Measurements from ENCODE around the gene SLC38A4.
"Not testable (repeated sequence)": the region's sequence is repeated elsewhere in the genome, so short reads cannot be mapped to it uniquely, and the experiment has no call there.

SLC38A4 gene

DNA sequence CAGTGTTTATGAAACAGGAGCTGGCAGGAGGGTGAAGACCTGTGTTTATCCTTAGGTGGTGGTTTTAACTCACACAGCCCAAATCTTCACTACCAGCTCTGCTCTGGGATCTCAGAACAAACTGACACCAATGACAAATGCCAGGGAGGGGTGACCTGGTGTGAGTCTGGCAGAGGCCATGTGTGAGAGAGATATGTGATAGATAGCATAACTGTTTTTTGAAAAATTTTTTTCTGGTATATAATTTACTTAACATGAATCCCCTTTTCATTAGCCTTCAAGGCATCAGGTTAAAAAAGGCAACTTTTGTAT is 51.5 kb downstream of the SLC38A4 start:
- DNase-seq = no peak

DNA sequence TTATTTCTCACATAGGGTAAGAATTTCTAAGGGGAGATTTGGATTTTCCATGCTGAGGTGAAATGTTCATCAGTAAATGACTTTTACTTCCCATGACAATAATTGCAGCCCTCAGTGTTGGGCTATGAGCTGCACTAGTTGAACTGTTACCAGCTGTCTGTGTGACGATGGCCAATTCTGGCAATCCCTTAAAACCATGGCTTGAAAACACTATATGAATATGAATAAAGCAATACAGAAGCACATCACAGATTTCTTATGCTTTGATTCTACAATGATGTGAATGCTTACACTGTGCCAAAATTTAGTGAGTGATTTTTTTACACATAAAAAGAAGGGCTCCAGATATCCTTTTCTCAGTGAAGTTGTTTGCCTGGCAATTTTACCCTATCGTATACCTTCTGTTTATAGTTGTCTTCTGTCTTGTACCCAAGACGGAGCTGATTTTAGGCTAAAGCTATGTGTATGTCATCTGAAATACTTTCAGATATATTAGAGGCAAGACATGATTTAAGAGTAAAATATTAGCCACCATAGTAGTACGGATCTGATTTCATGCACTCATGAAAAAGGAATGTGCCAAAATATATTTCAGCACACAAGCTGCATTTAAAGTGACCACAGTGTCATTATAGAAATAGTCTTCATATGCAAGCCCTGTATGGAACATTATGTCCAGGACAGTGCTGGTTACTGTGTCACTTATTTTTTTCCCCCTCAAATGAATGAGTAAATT is 52.0 kb downstream of the SLC38A4 start:
- no peak for DNase-seq

DNA sequence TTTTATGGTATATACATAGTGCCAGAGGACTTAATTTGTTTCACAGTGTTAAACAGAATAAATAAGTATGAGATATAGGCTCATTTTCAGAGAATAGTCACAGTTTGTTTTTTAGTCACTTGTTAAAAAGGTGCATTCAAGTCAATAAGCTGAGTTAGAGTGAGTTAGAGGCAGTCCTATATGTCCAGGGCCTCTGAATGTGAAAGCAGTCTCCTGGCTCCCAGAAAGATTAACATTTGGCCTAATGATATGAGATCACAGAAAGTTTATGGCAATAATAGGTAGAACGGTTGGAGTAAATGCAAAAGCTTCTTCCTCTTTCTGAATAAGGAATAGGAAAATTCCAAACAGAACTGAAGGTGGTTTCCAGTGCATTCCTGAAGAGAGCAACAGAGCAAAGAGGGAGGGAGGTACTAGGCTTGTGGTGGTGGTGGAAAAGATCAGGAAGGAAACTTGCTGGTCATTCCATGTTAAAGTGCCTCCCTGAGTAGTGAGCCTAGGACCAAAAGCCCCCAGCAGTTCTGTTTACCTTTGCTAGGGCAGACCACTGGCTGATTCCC is 54.4 kb downstream of the SLC38A4 start:
- DNase-seq = no peak

DNA sequence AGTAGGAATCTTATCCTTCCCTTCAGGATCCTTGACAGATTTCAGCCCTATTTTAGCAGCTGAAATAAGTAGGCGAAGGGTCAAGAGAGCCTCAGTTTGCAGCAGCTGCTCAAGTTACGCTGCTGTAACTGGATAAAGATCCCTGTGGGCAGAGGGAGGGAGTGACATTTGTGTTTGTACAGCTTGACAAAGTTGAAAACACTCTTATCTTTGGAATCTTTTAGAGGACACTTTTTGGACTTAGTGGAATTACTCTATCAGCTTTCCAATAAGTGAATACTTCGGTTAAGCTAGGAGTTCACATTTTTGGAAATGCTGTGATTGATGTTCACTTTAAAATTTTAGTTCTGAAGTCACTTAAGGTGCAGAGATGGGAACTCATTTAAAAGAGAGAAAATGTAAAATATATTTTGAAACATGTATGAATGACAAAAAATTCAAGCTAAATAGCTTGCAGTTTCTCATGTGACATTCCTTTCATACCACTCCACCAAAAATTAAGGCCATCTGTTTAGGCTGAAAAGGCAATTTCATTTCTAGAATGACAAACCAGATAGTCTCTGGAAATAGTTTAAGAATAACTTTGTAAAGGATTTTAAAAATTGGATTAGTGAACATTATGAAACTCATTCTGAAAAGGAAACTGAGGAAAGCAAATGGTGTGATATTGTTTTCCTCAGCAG is 55.2 kb downstream of the SLC38A4 start:
- DNase-seq = no peak

GRCh38 chr12:46764005-46764404 is 61.8 kb downstream of the SLC38A4 start:
- DNase-seq = no peak

GRCh38 chr12:46763230-46763629 is 62.6 kb downstream of the SLC38A4 start:
- no peak for DNase-seq

DNA sequence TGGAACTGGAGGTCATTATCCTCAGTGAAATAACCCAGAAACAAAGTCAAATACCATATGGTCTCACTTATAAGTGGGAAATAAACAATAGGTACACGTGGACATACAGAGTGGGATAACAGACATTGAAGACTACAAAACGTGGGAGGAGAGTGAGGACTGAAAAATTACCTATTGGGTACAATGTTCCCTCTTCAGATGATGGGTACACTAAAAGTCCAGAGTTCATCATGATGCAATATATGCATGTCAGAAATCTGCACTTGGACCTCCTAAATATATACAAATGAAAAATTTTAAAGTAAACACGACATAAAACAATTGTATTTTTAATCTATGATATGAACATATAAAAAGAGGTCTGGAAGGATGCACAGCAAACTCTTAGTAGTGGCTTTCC is 71.2 kb downstream of the SLC38A4 start:
- DNase-seq = no peak

- no peak for DNase-seq
Observed at GRCh38 chr12:46752396-46752795, 73.4 kb downstream of the SLC38A4 start.

GRCh38 chr12:46751173-46751572 is 74.6 kb downstream of the SLC38A4 start:
- no peak for DNase-seq

GRCh38 chr12:46749322-46749721 is 76.5 kb downstream of the SLC38A4 start:
- no peak for DNase-seq

GRCh38 chr12:46744283-46744682 is 81.5 kb downstream of the SLC38A4 start:
- DNase-seq = no peak

- DNase-seq = no peak
Observed at GRCh38 chr12:46743456-46743855, 82.3 kb downstream of the SLC38A4 start.

DNA sequence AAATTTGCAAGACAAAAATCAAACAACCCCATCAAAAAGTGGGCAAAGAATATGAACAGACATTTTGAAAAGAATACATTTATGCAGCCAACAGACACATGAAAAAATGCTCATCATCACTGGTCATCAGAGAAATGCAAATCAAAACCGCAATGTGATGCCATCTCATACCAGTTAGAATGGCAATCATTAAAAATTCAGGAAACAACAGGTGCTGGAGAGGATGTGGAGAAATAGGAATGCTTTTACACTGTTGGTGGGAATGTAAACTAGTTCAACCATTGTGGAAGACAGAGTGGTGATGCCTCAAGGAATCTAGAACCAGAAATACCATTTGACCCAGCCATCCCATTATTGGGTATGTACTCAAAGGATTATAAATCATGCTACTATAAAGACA is 83.5 kb downstream of the SLC38A4 start:
- not testable (repeated sequence) for DNase-seq

GRCh38 chr12:46725332-46725731 is 100.5 kb downstream of the SLC38A4 start:
- DNase-seq = no peak

DNA sequence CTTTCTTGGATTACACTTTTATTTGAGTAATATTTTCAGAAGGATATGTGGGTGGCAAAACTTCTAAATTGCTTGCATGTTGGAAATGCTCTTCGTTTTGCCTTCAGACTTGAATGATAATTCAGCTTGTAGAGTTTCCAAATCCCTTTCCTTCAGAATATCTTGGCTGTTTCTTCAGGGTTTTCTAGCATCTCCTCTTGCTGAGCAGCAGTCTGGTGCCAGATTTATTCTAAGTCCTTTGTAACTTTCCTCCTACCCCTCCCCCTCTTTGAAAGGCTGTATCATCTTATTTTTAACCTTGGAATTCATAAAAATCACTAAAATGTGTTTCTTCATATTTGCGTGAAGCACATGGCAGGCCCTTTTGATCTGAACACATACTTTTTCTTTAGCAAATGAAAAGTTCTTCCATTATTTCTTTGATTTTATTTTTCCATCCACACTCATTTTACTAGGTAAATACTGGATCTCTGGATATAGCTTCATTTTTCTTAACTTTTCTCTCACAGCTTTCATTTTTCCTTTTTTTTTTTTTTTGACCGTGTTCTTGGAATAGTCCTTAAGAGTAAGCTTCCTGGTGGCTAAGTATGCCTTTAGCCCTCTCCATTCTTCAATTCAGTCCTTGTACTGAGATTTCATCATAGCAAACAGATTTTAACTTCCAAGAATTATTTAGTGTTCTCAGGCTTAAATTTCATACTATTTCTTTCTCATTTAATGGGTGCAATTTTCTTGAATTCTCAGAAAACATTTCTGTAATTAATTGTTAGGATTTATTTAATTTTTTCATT is 102.0 kb downstream of the SLC38A4 start:
- no peak for DNase-seq

DNA sequence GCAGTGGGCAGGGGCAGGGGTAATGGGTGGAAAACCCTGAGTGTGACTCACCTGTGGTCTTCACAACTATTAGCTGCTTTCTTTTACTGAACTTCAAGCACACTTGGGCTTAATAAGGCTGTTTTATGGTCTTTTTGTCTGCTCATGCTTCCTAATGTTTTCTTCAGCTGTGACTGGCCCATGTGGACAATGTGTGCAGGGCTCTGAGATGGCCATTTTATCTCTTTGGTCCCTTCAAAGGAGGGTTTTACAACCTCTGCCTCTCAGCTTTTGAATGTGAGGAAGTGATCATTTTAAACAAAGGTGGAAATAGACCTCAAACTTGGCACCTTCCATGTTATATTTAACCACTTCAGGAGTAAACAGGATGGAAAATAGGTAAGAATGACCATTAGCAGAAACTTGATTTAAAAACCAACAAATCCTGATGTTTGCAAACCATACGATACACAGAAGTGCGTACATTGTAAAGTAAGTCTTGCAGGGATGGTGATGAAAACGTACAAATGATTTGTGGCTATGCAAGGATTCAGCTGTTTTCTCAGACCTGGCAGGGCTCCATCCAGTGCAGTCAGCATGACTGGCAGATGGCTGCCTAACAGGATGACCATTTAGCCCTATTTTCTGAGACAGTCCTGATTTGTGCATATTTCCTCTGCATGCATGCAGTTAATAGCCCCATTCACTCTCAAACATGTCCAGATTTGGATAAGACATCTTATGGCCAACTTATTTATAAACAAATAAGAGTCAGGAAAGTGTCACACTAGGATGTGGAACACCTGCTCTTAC is 103.2 kb downstream of the SLC38A4 start:
- no peak for DNase-seq

- no peak for DNase-seq
Observed at GRCh38 chr12:46718495-46718894, 107.3 kb downstream of the SLC38A4 start.

- no peak for DNase-seq
Observed at GRCh38 chr12:46717868-46718267, 107.9 kb downstream of the SLC38A4 start.

DNA sequence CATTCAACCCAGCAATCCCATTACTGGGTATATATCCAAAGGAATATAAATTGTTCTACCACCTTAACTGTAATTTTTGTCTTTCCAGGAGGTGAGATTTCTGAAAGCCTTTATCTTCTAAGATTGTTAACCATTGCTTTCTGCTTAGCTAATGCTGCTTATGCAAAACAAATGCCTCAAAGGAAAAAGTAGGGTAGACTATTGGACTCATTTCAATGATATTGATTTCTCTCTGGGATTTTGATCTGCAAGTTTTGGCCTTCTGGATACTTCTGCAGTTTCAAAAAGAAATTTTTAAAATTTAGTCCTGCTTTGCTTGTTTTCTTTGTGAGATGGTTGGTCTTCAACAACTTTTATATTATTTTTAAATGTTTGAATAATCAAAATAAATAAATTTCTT is 108.6 kb downstream of the SLC38A4 start:
- DNase-seq = no peak

All from activated T-cell treated with anti-CD3 and anti-CD28 coated beads for 4 hours (primary cell).